Activated CD4-positive, alpha-beta T cell treated with anti-CD3 and anti-CD28 coated beads, Interleukin-2, amount 50 U/mL, for 48 hours (primary cell): ENCODE measurements around the gene SLIT1.
A peak's percentile ranks its signal among the peaks of the same experiment; 100 is the strongest.
"Not testable (repeated sequence)": the region's sequence is repeated elsewhere in the genome, so short reads cannot be mapped to it uniquely, and the experiment has no call there.

ENCODE experiments used
- DNase-seq, 2 experiments: peaks; one replicate each; pipeline ENCODE4 v3.0.0-alpha.2; 2020

SLIT1 gene

GRCh38 chr10:97105303-97105702, 80.5 kb downstream of the SLIT1 start:
- no peak for DNase-seq

- DNase-seq = no peak
These were observed 82.3 kb downstream of the SLIT1 start for GRCh38 chr10:97103316-97104080.

GRCh38 chr10:97102441-97102840, 83.3 kb downstream of the SLIT1 start:
- no peak for DNase-seq

- DNase-seq = no peak
These were observed 84.4 kb downstream of the SLIT1 start for GRCh38 chr10:97101166-97101940.

GRCh38 chr10:97100657-97101056, 85.1 kb downstream of the SLIT1 start:
- DNase-seq = no peak

- DNase-seq = no peak
These were observed 85.9 kb downstream of the SLIT1 start for GRCh38 chr10:97099868-97100267.

GRCh38 chr10:97099089-97099488, 86.7 kb downstream of the SLIT1 start:
- no peak for DNase-seq

- DNase-seq = no peak
These were observed 88.7 kb downstream of the SLIT1 start for GRCh38 chr10:97097084-97097433.

GRCh38 chr10:97096261-97097083, 89.3 kb downstream of the SLIT1 start:
- no peak for DNase-seq

GRCh38 chr10:97095701-97096260, 90.0 kb downstream of the SLIT1 start:
- no peak for DNase-seq

GRCh38 chr10:97090644-97091043, 95.1 kb downstream of the SLIT1 start:
- DNase-seq = no peak

- no peak for DNase-seq
These were observed 95.7 kb downstream of the SLIT1 start for GRCh38 chr10:97090035-97090434.

GRCh38 chr10:97089209-97089870, 96.4 kb downstream of the SLIT1 start:
- no peak for DNase-seq

- DNase-seq = no peak
These were observed 98.5 kb downstream of the SLIT1 start for GRCh38 chr10:97087296-97087695.

- no peak for DNase-seq
These were observed 99.2 kb downstream of the SLIT1 start for GRCh38 chr10:97086530-97086929.

- DNase-seq = no peak
These were observed 102.4 kb downstream of the SLIT1 start for GRCh38 chr10:97083228-97083829.

- DNase-seq = not testable (repeated sequence)
These were observed 103.2 kb downstream of the SLIT1 start for GRCh38 chr10:97082575-97082974.

- peak; percentile 66 to 77 for DNase-seq
These were observed 104.0 kb downstream of the SLIT1 start for GRCh38 chr10:97081621-97082235.

- no peak for DNase-seq
These were observed 105.5 kb downstream of the SLIT1 start for GRCh38 chr10:97080051-97080776.

- DNase-seq = no peak
These were observed 106.3 kb downstream of the SLIT1 start for GRCh38 chr10:97079448-97079847.

GRCh38 chr10:97078938-97079445, 106.8 kb downstream of the SLIT1 start:
- no peak for DNase-seq
